Mesendoderm (in vitro differentiated cells): ENCODE results near the gene H2AZ1.

Experiments used
- DNase-seq: peaks from one replicate; pipeline ENCODE4 v3.0.0; 2013
- H2AK5ac ChIP-seq: 2 replicates; pipeline ENCODE4 v1.6.1; 2013; ENCODE audit warnings: low read length, inconsistent platforms
- H2BK120ac ChIP-seq: 2 replicates; pipeline ENCODE4 v1.6.1; 2013; ENCODE audit warnings: low read depth, mild to moderate bottlenecking, low read length, moderate library complexity, mixed read lengths
- H2BK15ac ChIP-seq: replicated peaks from 2 replicates; pipeline ENCODE4 v1.6.1; 2013; ENCODE audit warnings: low read depth, mild to moderate bottlenecking, moderate library complexity
- H2BK5ac ChIP-seq: 2 replicates; pipeline ENCODE4 v1.6.1; 2013; ENCODE audit warnings: low read length, inconsistent platforms
- H3K18ac ChIP-seq: 2 replicates; pipeline ENCODE4 v1.6.1; 2013; ENCODE audit warnings: mild to moderate bottlenecking, low read length, mixed read lengths
- H3K23ac ChIP-seq: one replicate; pipeline ENCODE4 v1.6.1; 2013; ENCODE audit warnings: low read length
- H3K27ac ChIP-seq: 2 replicates; pipeline ENCODE4 v1.5.1; 2013; ENCODE audit warnings: low read depth, mild to moderate bottlenecking, inconsistent platforms, low read length, moderate library complexity
- H3K27me3 ChIP-seq: 2 replicates; pipeline ENCODE4 v1.6.1; 2013; ENCODE audit warnings: low read length, control low read depth, mild to moderate bottlenecking, inconsistent platforms; ENCODE audit not compliant: insufficient read depth, poor library complexity
- H3K36me3 ChIP-seq: 2 replicates; pipeline ENCODE4 v1.6.1; 2013; ENCODE audit warnings: low read length, inconsistent platforms; ENCODE audit not compliant: control insufficient read depth, insufficient read depth
- H3K4ac ChIP-seq: one replicate; pipeline ENCODE4 v1.6.1; 2013; ENCODE audit warnings: low read depth, mild to moderate bottlenecking, low read length, moderate library complexity
- H3K4me1 ChIP-seq: 2 replicates; pipeline ENCODE4 v1.6.1; 2013; ENCODE audit warnings: low read depth, low read length, inconsistent platforms; ENCODE audit not compliant: control insufficient read depth
- H3K4me2 ChIP-seq: 2 replicates; pipeline ENCODE4 v1.6.1; 2013; ENCODE audit warnings: low read length
- H3K4me3 ChIP-seq: 2 replicates; pipeline ENCODE4 v1.5.1; 2013; ENCODE audit warnings: mild to moderate bottlenecking, low read length
- H3K56ac ChIP-seq: one replicate; pipeline ENCODE4 v1.6.1; 2013; ENCODE audit warnings: low read length
- H3K79me1 ChIP-seq: 2 replicates; pipeline ENCODE4 v1.6.1; 2013; ENCODE audit warnings: low read length, inconsistent platforms
- H3K79me2 ChIP-seq: 2 replicates; pipeline ENCODE4 v1.6.1; 2013; ENCODE audit warnings: mild to moderate bottlenecking, low read length; ENCODE audit not compliant: control insufficient read depth, insufficient read depth
- H3K9ac ChIP-seq: 2 replicates; pipeline ENCODE4 v1.6.1; 2013; ENCODE audit warnings: low read length, inconsistent platforms
- H4K5ac ChIP-seq: one replicate; pipeline ENCODE4 v1.6.1; 2013; ENCODE audit warnings: low read length
- H4K8ac ChIP-seq: one replicate; pipeline ENCODE4 v1.6.1; 2013; ENCODE audit warnings: low read depth, mild to moderate bottlenecking, control low read depth, low read length, moderate library complexity
- WGBS: extraction: QIAGEN DNeasy Blood & Tissue Kit; methylation state at CpG from one replicate; pipeline ENCODE4 v1.1.7; 2013; ENCODE audit warnings: low lambda C conversion rate, missing lambda C conversion rate; ENCODE audit not compliant: insufficient coverage; ENCODE audit errors: extremely low coverage; 5-methylcytosine and 5-hydroxymethylcytosine counted together

The H2AZ1 gene

DNA sequence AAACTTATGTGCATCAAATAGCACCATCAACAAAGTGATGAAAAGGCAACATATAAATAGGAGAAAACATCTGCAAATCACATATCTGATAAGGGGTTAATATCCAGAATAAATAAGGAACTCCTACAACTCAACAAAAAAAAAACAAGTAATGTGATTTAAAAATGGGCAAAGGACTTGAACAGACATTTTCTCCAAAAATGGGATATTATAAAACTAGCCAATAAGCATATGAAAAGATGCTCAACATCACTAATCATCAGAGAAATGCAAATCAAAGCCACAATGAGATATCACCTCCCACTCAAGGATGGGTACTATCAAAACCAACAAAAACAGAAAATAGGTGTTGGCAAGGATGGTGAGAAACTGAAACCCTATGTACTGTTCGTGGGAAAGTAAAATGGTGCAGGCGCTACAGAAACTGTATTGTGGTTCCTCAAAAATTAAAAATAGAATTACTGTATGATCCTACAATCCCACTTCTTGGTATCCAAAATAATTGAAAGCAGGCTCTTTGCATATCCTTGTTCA, 6.1 kb downstream of the H2AZ1 start:
- Histone ChIP-seq H3K79me2 (peaks cover 33% of the 10 kb centered on the region), H3K18ac (no peak overlapping the region), H3K4me2 (no peak overlapping the region), H3K4me1 (peaks cover 2% of the 10 kb centered on the region), H3K36me3 (peaks cover 4% of the 10 kb centered on the region), H3K23ac (no peak overlapping the region), H3K9ac (no peak overlapping the region), H3K4ac (no peak overlapping the region), H3K56ac (no peak overlapping the region), H4K8ac (no peak overlapping the region), H4K5ac (no peak overlapping the region), H3K27ac (no peak overlapping the region), H2BK5ac (no peak overlapping the region), H3K27me3 (no peaks in the 10 kb centered on the region), H2BK15ac (no peak overlapping the region), H3K79me1 (no peaks in the 10 kb centered on the region), H2BK120ac (no peak overlapping the region), H2AK5ac (no peak overlapping the region), H3K4me3 (no peak overlapping the region)
- WGBS = no CpG with 5 or more reads among the region's 2 CpGs
- DNase-seq = no peak

DNA sequence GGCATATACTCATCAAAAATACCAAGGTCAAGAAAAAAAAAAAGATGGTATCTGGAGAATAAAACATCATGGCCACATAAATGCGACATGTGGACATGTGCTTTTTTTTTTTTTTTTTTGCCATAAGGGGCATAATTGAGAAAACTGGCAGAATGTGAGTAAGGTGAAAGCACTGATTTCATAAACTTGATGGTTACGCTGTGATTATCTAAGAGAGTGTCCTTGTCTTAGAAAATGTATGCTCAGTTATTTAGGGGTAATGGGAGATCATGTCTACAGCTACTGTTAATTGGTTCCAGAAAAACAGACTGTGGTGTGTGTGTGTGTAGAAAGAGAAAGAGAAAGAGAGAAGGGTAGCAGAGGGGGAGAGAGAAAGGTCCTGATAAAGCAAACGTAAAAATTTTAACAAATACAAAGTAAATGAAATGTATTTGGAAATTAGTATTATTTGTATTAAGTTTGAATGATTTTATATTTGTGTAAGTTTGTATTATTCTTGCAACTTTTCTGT, 11.8 kb downstream of the H2AZ1 start:
- H3K36me3 ChIP-seq = no peaks in the 10 kb centered on the region
- no peak overlapping the region for H3K4me3 ChIP-seq
- H3K4me1 ChIP-seq = no peaks in the 10 kb centered on the region
- H3K79me1 ChIP-seq = peaks cover 6% of the 10 kb centered on the region
- DNase-seq = no peak
- 100% methylated on average over 1 of the region's 3 CpGs for WGBS
- H3K56ac ChIP-seq = no peak overlapping the region
- H3K4ac ChIP-seq = no peak overlapping the region
- H3K27me3 ChIP-seq = no peaks in the 10 kb centered on the region
- no peak overlapping the region for H3K9ac ChIP-seq
- no peak overlapping the region for H3K27ac ChIP-seq
- no peak overlapping the region for H2BK15ac ChIP-seq
- no peak overlapping the region for H2BK120ac ChIP-seq
- H2AK5ac ChIP-seq = no peak overlapping the region
- no peak overlapping the region for H2BK5ac ChIP-seq
- no peak overlapping the region for H4K5ac ChIP-seq
- peaks cover 16% of the 10 kb centered on the region for H3K79me2 ChIP-seq
- no peak overlapping the region for H4K8ac ChIP-seq
- H3K18ac ChIP-seq = no peak overlapping the region
- no peak overlapping the region for H3K4me2 ChIP-seq
- no peak overlapping the region for H3K23ac ChIP-seq

DNA sequence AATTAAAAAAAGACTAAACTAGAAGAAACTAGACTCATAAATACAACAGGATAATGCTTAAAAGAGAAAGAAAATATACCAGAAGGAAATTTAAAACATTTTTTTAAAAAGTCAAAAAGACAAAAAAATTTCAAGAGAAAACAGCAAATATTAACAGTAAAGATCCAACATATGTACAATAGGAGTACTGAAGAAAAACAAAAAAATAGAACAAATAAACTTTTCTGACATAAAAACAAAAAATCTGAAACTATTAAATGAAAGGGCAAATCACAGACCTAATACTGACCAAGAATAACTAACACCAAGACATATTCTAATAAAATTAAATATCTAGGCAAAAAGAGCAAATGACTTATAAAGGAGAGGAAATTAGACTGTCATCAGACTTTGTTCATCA, 15.2 kb downstream of the H2AZ1 start:
- H3K56ac ChIP-seq = no peak overlapping the region
- H2BK5ac ChIP-seq = no peak overlapping the region
- no peak overlapping the region for H3K4me3 ChIP-seq
- H2AK5ac ChIP-seq = no peak overlapping the region
- H4K8ac ChIP-seq = no peak overlapping the region
- H3K79me1 ChIP-seq = peaks cover 6% of the 10 kb centered on the region
- H3K27me3 ChIP-seq = no peaks in the 10 kb centered on the region
- no peak overlapping the region for H2BK15ac ChIP-seq
- no peaks in the 10 kb centered on the region for H3K4me1 ChIP-seq
- H2BK120ac ChIP-seq = no peak overlapping the region
- H3K4me2 ChIP-seq = no peak overlapping the region
- H3K18ac ChIP-seq = no peak overlapping the region
- H3K36me3 ChIP-seq = no peaks in the 10 kb centered on the region
- no peak overlapping the region for H3K23ac ChIP-seq
- no peak overlapping the region for H3K9ac ChIP-seq
- H3K4ac ChIP-seq = no peak overlapping the region
- H4K5ac ChIP-seq = no peak overlapping the region
- H3K79me2 ChIP-seq = peaks cover 14% of the 10 kb centered on the region
- no peak for DNase-seq
- H3K27ac ChIP-seq = no peak overlapping the region

DNA sequence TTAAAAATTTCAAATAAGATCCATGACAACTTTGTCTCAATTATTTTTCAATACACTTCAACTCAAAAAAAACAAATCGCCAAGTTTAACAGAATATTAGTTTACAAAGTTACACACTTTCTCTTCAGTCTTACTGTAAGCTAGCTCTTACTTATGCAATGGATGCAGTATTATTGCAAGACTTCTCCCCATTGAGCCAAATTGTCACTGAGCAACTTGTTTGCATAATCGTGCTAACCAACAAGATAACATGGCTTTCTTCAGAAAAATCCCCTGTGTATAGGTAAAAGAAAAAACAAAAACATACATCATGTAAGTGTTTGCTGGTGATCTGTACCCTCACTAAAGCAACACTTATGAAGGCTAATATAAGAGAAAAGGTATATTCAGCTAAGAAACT, 22.5 kb downstream of the H2AZ1 start:
- no peak overlapping the region for H3K4me3 ChIP-seq
- 100% methylated on average over 1 of the region's 2 CpGs for WGBS
- H3K56ac ChIP-seq = no peak overlapping the region
- H3K27me3 ChIP-seq = no peaks in the 10 kb centered on the region
- no peak overlapping the region for H3K23ac ChIP-seq
- H4K8ac ChIP-seq = no peak overlapping the region
- DNase-seq = no peak
- no peak overlapping the region for H3K4ac ChIP-seq
- no peak overlapping the region for H3K4me2 ChIP-seq
- no peak overlapping the region for H3K9ac ChIP-seq
- H3K4me1 ChIP-seq = no peaks in the 10 kb centered on the region
- H2AK5ac ChIP-seq = no peak overlapping the region
- no peak overlapping the region for H3K27ac ChIP-seq
- H2BK15ac ChIP-seq = no peak overlapping the region
- H2BK5ac ChIP-seq = no peak overlapping the region
- peaks cover 1% of the 10 kb centered on the region for H3K79me2 ChIP-seq
- H3K36me3 ChIP-seq = no peaks in the 10 kb centered on the region
- H3K79me1 ChIP-seq = peaks cover 2% of the 10 kb centered on the region
- H3K18ac ChIP-seq = no peak overlapping the region
- H4K5ac ChIP-seq = no peak overlapping the region
- H2BK120ac ChIP-seq = no peak overlapping the region

DNA sequence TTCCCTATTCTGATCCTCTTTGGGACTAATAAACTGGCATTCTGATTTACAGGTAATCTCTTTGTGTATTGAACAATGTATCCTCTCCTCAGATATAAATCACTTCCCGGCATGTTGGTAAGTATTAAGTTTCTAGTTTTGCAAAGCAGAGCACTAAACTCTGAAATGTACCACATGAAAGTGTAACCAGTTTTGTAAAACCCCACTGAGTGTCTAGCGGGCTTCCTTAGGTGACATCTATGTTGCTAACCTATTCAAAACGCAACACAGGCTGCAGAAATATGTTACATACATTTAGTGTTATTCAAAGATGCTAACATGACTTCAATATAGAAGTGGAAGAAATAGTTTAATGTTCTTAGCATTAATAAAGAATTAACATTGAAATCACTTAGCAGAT, 28.9 kb downstream of the H2AZ1 start:
- Histone ChIP-seq H3K79me1 (no peaks in the 10 kb centered on the region), H4K8ac (no peak overlapping the region), H3K23ac (no peak overlapping the region), H3K4me3 (no peak overlapping the region), H2BK120ac (no peak overlapping the region), H2BK5ac (no peak overlapping the region), H3K27ac (no peak overlapping the region), H3K56ac (no peak overlapping the region), H3K79me2 (no peaks in the 10 kb centered on the region), H4K5ac (no peak overlapping the region), H3K9ac (no peak overlapping the region), H3K36me3 (no peaks in the 10 kb centered on the region), H3K18ac (no peak overlapping the region), H2BK15ac (no peak overlapping the region), H3K4me1 (no peaks in the 10 kb centered on the region), H3K4me2 (no peak overlapping the region), H3K4ac (no peak overlapping the region), H2AK5ac (no peak overlapping the region), H3K27me3 (no peaks in the 10 kb centered on the region)
- WGBS = no CpG with 5 or more reads among the region's 3 CpGs
- no peak for DNase-seq

DNA sequence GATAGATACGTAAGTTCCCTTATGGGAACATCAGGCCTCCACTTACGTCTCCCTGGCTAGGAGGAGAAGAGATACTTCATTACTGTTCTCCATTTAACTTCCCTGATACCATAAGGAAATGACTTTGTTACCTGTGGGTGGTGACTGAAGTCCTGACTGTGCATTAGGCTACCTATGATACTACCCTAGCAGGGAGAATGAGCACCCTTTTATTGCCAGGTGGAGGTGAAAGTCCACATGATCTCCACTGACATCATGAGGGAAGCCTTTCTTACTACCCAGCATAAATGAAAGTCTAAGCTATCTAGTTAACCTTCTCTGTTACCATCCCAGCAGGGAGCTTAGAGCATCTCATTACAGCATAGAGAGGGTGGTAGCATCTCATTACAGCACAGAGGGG, 31.4 kb downstream of the H2AZ1 start:
- Histone ChIP-seq H2BK15ac (no peak overlapping the region), H3K4me2 (no peak overlapping the region), H3K79me1 (peaks cover 2% of the 10 kb centered on the region), H3K9ac (no peak overlapping the region), H3K4ac (no peak overlapping the region), H3K23ac (no peak overlapping the region), H3K56ac (no peak overlapping the region), H3K79me2 (no peaks in the 10 kb centered on the region), H3K18ac (no peak overlapping the region), H4K5ac (no peak overlapping the region), H3K27me3 (no peaks in the 10 kb centered on the region), H2BK120ac (no peak overlapping the region), H3K4me1 (no peaks in the 10 kb centered on the region), H2AK5ac (no peak overlapping the region), H3K36me3 (no peaks in the 10 kb centered on the region), H2BK5ac (no peak overlapping the region), H4K8ac (no peak overlapping the region), H3K4me3 (no peak overlapping the region), H3K27ac (no peak overlapping the region)
- no peak for DNase-seq
- no CpG with 5 or more reads among the region's 2 CpGs for WGBS
